GM21381 (cell line): ENCODE results near the gene CXorf66.
"Not testable (repeated sequence)": the region's sequence is repeated elsewhere in the genome, so short reads cannot be mapped to it uniquely, and the experiment has no call there.

Source experiments
- ATAC-seq: cut with Tn5 transposase; IDR thresholded peaks from one replicate; pipeline ENCODE4 v1.9.1; 2021; ENCODE audit warnings: mild to moderate bottlenecking, moderate library complexity; ENCODE audit not compliant: unreplicated experiment

CXorf66 gene

DNA sequence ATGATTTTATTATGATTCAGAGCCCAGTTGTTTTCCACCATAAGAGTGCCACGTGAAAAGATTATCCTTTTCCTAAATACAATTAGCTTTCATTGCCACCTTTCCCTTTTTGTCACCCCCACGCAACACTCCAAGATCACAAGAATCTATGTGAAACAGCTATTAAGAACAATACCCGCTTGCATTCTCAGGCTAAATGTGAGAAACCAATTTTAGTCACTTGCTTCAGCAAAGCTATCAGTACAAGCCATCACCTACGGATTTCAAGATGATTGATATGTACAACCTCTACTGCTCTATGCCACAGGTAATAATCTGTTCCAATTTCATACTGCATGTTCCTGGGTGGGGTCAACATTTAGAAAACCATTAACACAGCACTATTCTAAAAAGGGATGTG is 34.9 kb downstream of the CXorf66 start:
- ATAC-seq = no peak

DNA sequence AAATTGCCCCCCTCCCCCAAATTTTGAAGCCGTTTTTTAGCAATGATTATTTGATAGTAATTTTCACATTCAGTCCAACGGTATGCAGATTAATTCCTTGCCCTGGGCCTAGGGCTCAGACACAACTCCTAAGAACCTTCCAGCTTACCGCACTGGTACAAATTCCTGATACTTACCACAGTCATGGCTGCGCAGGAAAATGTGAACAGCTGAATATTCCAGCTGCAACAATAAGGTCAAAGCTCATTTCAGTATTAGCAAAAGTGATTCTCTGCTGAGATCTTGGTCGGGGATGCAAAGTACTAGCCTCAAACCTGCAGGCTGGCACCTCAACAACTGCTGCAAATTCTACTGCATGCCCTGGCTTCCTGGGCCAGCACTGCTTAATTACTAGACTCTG is 35.4 kb downstream of the CXorf66 start:
- ATAC-seq = no peak

GRCh38 chrX:139924696-139925095 is 40.6 kb downstream of the CXorf66 start:
- ATAC-seq = no peak

GRCh38 chrX:139924069-139924695 is 41.1 kb downstream of the CXorf66 start:
- no peak for ATAC-seq

DNA sequence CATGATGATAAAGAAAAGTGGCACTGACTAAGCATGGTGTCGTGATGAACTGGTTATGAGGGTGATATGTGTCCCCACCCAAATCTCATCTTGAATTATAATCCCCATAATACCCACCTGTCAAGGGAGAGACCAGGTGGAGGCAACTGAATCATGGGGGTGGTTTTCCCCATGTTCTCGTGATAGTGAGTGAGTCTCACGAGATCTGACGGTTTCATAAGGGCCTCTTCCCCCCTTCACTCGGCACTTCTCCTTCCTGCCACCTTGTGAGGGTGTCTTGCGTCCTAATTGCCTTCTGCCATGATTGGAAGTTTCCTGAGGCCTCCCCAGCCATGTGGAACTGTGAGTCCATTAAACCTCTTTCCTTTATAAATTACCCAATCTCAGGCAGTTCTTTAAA is 44.2 kb downstream of the CXorf66 start:
- not testable (repeated sequence) for ATAC-seq

GRCh38 chrX:139920316-139920715 is 45.0 kb downstream of the CXorf66 start:
- no peak for ATAC-seq

DNA sequence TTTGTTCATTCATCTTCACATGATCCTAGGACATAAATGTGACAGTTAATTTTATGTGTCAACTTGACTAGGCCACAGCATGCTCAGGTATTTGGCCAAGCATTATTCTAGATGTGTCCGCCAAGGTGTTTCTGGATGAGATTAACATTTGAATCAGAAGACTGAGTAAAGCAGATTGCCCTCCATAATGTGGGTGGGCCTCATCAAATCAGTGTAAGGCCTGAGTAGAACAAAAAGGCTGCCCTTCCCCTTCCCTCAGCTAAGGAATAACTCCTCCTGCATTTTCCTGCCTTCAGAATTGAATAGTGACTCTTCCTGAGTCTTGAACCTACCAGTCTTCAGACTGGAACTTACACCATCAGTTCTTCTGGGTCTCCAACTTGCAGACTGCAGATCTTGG is 50.9 kb downstream of the CXorf66 start:
- no peak for ATAC-seq

GRCh38 chrX:139909712-139910111 is 55.6 kb downstream of the CXorf66 start:
- no peak for ATAC-seq

DNA sequence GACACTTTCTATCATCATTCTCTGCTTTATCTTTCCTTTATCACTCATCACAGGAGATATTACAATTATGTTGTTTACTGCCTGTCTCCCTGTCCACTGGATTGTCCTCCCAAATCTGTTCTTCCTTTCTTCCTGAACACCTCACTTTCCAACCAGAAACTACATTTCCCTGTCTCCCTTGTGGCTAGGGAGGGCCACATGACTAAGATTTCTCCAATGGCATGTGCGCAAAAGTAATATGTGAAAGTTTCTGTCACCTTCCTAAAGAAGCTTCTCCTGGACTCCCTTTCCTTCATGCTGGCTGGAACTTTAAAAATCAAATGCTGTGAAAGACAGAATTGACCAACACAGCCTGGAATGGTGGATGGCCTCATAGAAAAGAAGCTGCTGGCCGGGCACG is 58.2 kb downstream of the CXorf66 start:
- ATAC-seq = no peak

DNA sequence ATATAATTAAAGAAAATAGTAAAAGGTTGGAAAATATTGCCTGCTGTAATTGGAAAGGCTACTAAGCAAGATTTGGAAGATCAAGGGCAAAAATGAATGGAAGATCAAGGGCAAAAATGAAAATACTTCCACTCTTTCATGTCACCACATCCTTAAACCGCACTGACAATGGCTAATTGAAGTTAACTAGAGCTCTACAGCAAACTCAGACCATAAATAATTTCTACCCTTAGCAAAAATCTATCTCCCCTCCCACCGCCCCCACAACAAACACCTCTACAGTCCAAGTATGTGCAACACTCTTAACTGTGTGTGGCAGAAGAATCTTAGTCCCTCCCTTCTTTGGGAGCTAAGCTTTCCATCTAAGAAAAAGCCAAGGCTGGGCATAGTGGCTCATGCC is 59.6 kb downstream of the CXorf66 start:
- no peak for ATAC-seq
